ENCODE measurements around the gene PLCD3. TPM values are rescaled to one million over a fixed set of nuclear protein-coding genes. Genes with fewer than 3 reads are reported as not detected.

Gene PLCD3
- total and polyA plus RNA-seq, 9 of the 15 experiments (the other 6 are each of a cell fraction or from before 2014, with no cell fraction given) = 0.20 to 22.6 (median 7.5) TPM

DNA sequence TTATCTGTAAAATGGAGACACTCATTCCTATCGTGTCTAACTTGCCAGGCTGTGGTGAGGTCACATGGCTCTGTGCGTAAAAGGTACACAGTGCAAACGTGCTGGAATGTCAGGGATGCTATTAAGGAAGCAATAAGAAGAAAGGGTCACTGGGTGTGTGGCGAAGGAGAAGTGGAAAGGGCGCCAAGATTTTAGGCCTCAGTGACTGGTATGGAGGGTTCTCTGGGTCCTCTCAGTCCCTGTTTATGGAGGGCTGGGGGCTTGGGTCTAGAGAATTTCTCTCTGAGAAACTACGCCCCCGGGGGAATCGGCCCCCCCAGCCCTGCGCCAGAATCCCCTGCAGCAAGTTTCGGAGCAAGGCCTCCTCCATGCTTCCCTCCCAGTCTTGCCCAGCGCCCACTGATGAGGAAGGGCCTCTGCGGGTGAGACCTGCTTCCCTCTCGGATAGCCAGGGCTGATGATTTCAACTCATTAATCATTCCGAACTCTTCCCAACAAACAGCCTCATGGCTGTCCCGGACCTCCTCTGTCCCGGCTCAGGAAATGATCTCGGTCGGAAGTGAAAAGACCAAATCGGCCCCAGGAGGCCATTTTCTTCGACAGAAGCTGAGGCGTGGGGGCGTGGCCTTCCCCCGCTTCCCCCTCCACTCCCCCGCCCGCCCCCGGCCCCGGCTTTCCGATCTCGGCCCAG lies 14.7 kb upstream of the PLCD3 start (continued):
- TF ChIP-seq, protein P1, sequence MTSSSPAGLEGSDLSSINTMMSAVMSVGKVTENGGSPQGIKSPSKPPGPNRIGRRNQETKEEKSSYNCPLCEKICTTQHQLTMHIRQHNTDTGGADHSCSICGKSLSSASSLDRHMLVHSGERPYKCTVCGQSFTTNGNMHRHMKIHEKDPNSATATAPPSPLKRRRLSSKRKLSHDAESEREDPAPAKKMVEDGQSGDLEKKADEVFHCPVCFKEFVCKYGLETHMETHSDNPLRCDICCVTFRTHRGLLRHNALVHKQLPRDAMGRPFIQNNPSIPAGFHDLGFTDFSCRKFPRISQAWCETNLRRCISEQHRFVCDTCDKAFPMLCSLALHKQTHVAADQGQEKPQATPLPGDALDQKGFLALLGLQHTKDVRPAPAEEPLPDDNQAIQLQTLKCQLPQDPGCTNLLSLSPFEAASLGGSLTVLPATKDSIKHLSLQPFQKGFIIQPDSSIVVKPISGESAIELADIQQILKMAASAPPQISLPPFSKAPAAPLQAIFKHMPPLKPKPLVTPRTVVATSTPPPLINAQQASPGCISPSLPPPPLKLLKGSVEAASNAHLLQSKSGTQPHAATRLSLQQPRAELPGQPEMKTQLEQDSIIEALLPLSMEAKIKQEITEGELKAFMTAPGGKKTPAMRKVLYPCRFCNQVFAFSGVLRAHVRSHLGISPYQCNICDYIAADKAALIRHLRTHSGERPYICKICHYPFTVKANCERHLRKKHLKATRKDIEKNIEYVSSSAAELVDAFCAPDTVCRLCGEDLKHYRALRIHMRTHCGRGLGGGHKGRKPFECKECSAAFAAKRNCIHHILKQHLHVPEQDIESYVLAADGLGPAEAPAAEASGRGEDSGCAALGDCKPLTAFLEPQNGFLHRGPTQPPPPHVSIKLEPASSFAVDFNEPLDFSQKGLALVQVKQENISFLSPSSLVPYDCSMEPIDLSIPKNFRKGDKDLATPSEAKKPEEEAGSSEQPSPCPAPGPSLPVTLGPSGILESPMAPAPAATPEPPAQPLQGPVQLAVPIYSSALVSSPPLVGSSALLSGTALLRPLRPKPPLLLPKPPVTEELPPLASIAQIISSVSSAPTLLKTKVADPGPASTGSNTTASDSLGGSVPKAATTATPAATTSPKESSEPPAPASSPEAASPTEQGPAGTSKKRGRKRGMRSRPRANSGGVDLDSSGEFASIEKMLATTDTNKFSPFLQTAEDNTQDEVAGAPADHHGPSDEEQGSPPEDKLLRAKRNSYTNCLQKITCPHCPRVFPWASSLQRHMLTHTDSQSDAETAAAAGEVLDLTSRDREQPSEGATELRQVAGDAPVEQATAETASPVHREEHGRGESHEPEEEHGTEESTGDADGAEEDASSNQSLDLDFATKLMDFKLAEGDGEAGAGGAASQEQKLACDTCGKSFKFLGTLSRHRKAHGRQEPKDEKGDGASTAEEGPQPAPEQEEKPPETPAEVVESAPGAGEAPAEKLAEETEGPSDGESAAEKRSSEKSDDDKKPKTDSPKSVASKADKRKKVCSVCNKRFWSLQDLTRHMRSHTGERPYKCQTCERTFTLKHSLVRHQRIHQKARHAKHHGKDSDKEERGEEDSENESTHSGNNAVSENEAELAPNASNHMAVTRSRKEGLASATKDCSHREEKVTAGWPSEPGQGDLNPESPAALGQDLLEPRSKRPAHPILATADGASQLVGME (CRISPR knock-in tag; IDR thresholded peaks at IDR 0.05) = 0 out of 2 replicates have a peak, but pooled peaks have one; percentile 38
- TF ChIP-seq HCFC1 (IDR thresholded peaks at IDR 0.05; ENCODE audit: low read depth, low read length) (no peak), POLR2AphosphoS5 (IDR thresholded peaks at IDR 0.05; ENCODE audit: control insufficient read depth, insufficient read depth, low read depth, low read length) (no peak; the same call in 1 of the 2 replicates), MCM7 (IDR thresholded peaks at IDR 0.05) (no peak), ZNF253 (CRISPR knock-in tag; conservative IDR thresholded peaks at IDR 0.05) (no peak), NR3C1 (CRISPR knock-in tag; IDR thresholded peaks at IDR 0.05) (no peak), HOXB6 (CRISPR knock-in tag; IDR thresholded peaks at IDR 0.05; ENCODE audit: borderline replicate concordance) (no peak), ZC3H8 (IDR thresholded peaks at IDR 0.05) (no peak), ZNF347 (CRISPR knock-in tag; IDR thresholded peaks at IDR 0.05; ENCODE audit: low read depth) (no peak), ZNF785 (CRISPR knock-in tag; IDR thresholded peaks at IDR 0.05) (no peak), DIDO1 (tag; IDR thresholded peaks at IDR 0.05; ENCODE audit: low read depth) (no peak), CBX3 (IDR thresholded peaks at IDR 0.05; ENCODE audit: borderline replicate concordance in 1 of 2, low read length in 2 of 2) (no peak), RBM15 (IDR thresholded peaks at IDR 0.05; ENCODE audit: insufficient read depth, low read length) (no peak), TCF3 (CRISPR knock-in tag; IDR thresholded peaks at IDR 0.05) (no peak), POLR3G (IDR thresholded peaks at IDR 0.05; ENCODE audit: extremely low read depth, insufficient read length, insufficient replicate concordance) (no peak), POLR2B (IDR thresholded peaks at IDR 0.05; ENCODE audit: low read depth, partially characterized antibody) (peak; percentile 70), SRSF9 (IDR thresholded peaks at IDR 0.05; ENCODE audit: borderline replicate concordance, low read depth, low read length) (no peak), SNAPC5 (CRISPR knock-in tag; IDR thresholded peaks at IDR 0.05) (no peak), BDP1 (IDR thresholded peaks at IDR 0.05; ENCODE audit: insufficient read depth, insufficient read length) (no peak), RCOR1 (IDR thresholded peaks at IDR 0.05; ENCODE audit: borderline replicate concordance in 1 of 2, low read depth in 2 of 2, low read length in 2 of 2) (peak in 1 of 2 experiments; percentile 38; a peak in 1 of 4 replicates), FOXK2 (conservative IDR thresholded peaks at IDR 0.05 in 1 of 2, IDR thresholded peaks at IDR 0.05 in 1 of 2; ENCODE audit: low read depth in 2 of 2) (peak; percentile 91 to 94), ZBED1 (IDR thresholded peaks at IDR 0.05) (no peak)
- TF ChIP-seq, protein P2, sequence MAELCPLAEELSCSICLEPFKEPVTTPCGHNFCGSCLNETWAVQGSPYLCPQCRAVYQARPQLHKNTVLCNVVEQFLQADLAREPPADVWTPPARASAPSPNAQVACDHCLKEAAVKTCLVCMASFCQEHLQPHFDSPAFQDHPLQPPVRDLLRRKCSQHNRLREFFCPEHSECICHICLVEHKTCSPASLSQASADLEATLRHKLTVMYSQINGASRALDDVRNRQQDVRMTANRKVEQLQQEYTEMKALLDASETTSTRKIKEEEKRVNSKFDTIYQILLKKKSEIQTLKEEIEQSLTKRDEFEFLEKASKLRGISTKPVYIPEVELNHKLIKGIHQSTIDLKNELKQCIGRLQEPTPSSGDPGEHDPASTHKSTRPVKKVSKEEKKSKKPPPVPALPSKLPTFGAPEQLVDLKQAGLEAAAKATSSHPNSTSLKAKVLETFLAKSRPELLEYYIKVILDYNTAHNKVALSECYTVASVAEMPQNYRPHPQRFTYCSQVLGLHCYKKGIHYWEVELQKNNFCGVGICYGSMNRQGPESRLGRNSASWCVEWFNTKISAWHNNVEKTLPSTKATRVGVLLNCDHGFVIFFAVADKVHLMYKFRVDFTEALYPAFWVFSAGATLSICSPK (IDR thresholded peaks at IDR 0.05; ENCODE audit: borderline replicate concordance) = no peak

All from K562 (cell line).